HEK293 (cell line): Measurements from ENCODE around the gene TRPC4AP.

Experiments
- CTCF ChIA-PET: fragments of 350-600 bp; formaldehyde crosslinking; extraction: SDS; loops from one replicate; lab custom pipeline; 2021; ENCODE audit warnings: antibody characterized with exemption; lab: Yijun Ruan, JAX
- POLR2A ChIA-PET: fragments of 300-600 bp; formaldehyde crosslinking; extraction: SDS; loops from one replicate; lab custom pipeline; 2020; ENCODE audit warnings: antibody characterized with exemption, inconsistent platforms; lab: Yijun Ruan, JAX
- H3K27ac ChIP-seq: fragments of 200-500 bp; sonication (Bioruptor generic); 2 replicates; pipeline ENCODE4 v1.5.1; 2014; ENCODE audit warnings: low read depth, low read length, control low read depth, inconsistent platforms; ENCODE audit errors: extremely low read depth
- H3K36me3 ChIP-seq, 2 experiments: fragments of 200-500 bp in 1 of 2; sonication (Bioruptor generic) in 1 of 2; 1 replicate in 1 of 2; 2 replicates in 1 of 2; pipeline ENCODE4 v1.5.1; 2014 to 2017; ENCODE audit warnings: inconsistent platforms in 2 of 2, low read length in 2 of 2; ENCODE audit not compliant: control insufficient read depth in 2 of 2, insufficient read depth in 1 of 2
- H3K4me1 ChIP-seq: fragments of 200-500 bp; sonication (Bioruptor generic); 2 replicates; pipeline ENCODE4 v1.5.1; 2014; ENCODE audit warnings: mild to moderate bottlenecking, low read length, inconsistent platforms; ENCODE audit not compliant: control insufficient read depth, insufficient read depth
- H3K4me3 ChIP-seq: 2 replicates; pipeline ENCODE4 v1.5.1; 2011; ENCODE audit warnings: low read depth, mild to moderate bottlenecking, control low read depth, low read length, moderate library complexity
- H3K9me3 ChIP-seq: fragments of 200-500 bp; sonication (Bioruptor generic); 2 replicates; pipeline ENCODE4 v1.5.1; 2014; ENCODE audit warnings: low read depth, low read length, inconsistent platforms; ENCODE audit not compliant: control insufficient read depth, insufficient read depth
- PRDM2 ChIP-seq: fragments of 450-650 bp; formaldehyde crosslinking; IDR thresholded peaks from 2 replicates; pipeline ENCODE4 v1.5.1; 2016; ENCODE audit warnings: missing biosample characterization, missing genetic modification characterization, borderline replicate concordance
- RBAK ChIP-seq: fragments of 450-650 bp; formaldehyde crosslinking; IDR thresholded peaks from 2 replicates; pipeline ENCODE4 v1.5.1; 2016; ENCODE audit warnings: missing biosample characterization, missing genetic modification characterization
- SCRT2 ChIP-seq: fragments of 450-650 bp; formaldehyde crosslinking; IDR thresholded peaks from 2 replicates; pipeline ENCODE4 v1.5.1; 2016; ENCODE audit warnings: missing biosample characterization, missing genetic modification characterization
- SP2 ChIP-seq: fragments of 450-650 bp; formaldehyde crosslinking; IDR thresholded peaks from 2 replicates; pipeline ENCODE4 v1.5.1; 2016; ENCODE audit warnings: missing biosample characterization, missing genetic modification characterization
- WT1 ChIP-seq: fragments of 450-650 bp; formaldehyde crosslinking; IDR thresholded peaks from 2 replicates; pipeline ENCODE4 v1.5.1; 2016; ENCODE audit warnings: missing biosample characterization, missing genetic modification characterization
- ZBTB49 ChIP-seq: fragments of 450-650 bp; formaldehyde crosslinking; IDR thresholded peaks from 2 replicates; pipeline ENCODE4 v1.5.1; 2016; ENCODE audit warnings: missing biosample characterization, missing genetic modification characterization, low read depth
- ZBTB8A ChIP-seq: fragments of 450-650 bp; formaldehyde crosslinking; IDR thresholded peaks from 2 replicates; pipeline ENCODE4 v1.5.1; 2016; ENCODE audit warnings: missing biosample characterization, missing genetic modification characterization
- ZNF549 ChIP-seq: fragments of 450-650 bp; IDR thresholded peaks from 2 replicates; pipeline ENCODE4 v1.5.1; 2018; ENCODE audit warnings: missing biosample characterization, missing genetic modification characterization, mild to moderate bottlenecking, inconsistent platforms, moderate library complexity
- ZNF596 ChIP-seq: fragments of 450-650 bp; IDR thresholded peaks from 2 replicates; pipeline ENCODE4 v1.5.0; 2018; ENCODE audit warnings: missing biosample characterization, mild to moderate bottlenecking, missing genetic modification characterization, moderate library complexity
- ZNF624 ChIP-seq: fragments of 450-650 bp; formaldehyde crosslinking; IDR thresholded peaks from 2 replicates; pipeline ENCODE4 v1.5.1; 2017; ENCODE audit warnings: missing biosample characterization, missing genetic modification characterization
- ZSCAN23 ChIP-seq: fragments of 450-650 bp; formaldehyde crosslinking; IDR thresholded peaks from 2 replicates; pipeline ENCODE4 v1.5.1; 2016; ENCODE audit warnings: missing biosample characterization, missing genetic modification characterization

The TRPC4AP gene

DNA sequence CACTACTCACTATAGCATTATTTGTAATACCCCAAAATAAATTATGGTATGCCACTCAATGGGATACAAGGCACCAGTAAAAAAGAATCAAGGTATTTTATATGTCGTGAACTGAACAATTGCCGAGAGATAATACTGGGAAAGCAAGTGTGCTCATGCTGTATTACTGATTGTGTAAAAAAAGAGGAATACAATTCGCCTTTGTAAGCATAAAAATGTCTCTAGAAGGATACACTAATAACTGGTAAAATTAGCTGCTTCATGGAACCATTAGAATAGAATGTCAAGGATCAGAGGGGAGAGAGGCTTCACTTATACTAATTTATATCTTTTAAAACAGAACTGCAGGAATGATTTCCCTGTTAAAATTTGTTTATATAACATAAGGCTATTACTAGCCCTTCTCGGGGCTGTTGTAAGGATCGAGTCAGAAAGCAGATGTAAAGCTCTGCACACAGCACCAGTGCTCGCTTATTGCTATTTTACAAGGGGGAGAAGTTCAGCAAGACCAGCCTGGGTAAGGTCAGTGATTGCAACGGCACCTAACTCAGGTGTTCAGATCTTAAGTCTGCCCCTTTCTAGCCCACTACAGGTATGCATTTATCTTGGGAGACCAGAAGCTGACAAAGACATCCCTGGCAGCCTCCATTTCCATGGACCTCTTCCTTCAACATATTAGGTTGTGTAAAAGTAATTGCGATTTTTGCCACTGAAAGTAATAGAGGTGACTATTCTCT is 75.3 kb downstream of the TRPC4AP start:
- no peaks in the 10 kb centered on the region; the same call in 1 of the 2 replicates for H3K4me1 ChIP-seq
- H3K27ac ChIP-seq = no peak overlapping the region
- no peaks in the 10 kb centered on the region for H3K9me3 ChIP-seq
- ChIA-PET CTCF (interaction anchor here (0.6 kb wide), 1 partner anchor 74 kb away, joined by 3 read pairs; no protein-coding TSS in a partner anchor), POLR2A (no interaction called here)
- H3K4me3 ChIP-seq = no peak overlapping the region
- TF ChIP-seq SP2 (tag by site-specific recombination) (no peak), WT1 (tag by site-specific recombination) (no peak), ZNF624 (tag by site-specific recombination) (no peak)
- H3K36me3 ChIP-seq = peaks cover 4 to 76% of the 10 kb centered on the region in 2 experiments; a peak in 2 of 3 replicates

DNA sequence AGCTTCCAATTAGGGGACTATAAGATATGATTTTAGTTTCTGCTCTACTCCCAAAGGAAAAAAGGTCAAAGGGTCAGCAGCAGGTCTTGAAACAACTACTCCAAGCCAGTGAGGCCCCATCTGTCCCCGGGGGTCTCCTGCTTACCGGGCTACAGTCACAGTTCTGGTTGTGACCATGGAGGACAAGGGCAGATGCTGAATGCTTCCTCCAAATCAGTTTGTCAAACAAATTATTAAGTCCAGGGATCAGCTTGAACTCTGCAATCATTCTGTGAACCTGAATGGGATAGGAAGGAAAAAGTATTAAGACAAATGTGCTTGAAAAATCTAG is 76.8 kb downstream of the TRPC4AP start:
- Histone ChIP-seq H3K4me3 (no peak overlapping the region), H3K27ac (no peak overlapping the region), H3K36me3 (peaks cover 4 to 76% of the 10 kb centered on the region in 2 experiments; a peak in 2 of 3 replicates), H3K9me3 (no peaks in the 10 kb centered on the region), H3K4me1 (no peaks in the 10 kb centered on the region; the same call in 1 of the 2 replicates)
- ChIA-PET CTCF (interaction anchor here (1.1 kb wide), 1 partner anchor 142 kb away, joined by 3 read pairs; no protein-coding TSS in a partner anchor), POLR2A (no interaction called here)
- TF ChIP-seq ZSCAN23 (tag by site-specific recombination) (no peak), PRDM2 (no peak), SCRT2 (tag by site-specific recombination) (no peak), ZNF549 (tag by site-specific recombination) (no peak)

DNA sequence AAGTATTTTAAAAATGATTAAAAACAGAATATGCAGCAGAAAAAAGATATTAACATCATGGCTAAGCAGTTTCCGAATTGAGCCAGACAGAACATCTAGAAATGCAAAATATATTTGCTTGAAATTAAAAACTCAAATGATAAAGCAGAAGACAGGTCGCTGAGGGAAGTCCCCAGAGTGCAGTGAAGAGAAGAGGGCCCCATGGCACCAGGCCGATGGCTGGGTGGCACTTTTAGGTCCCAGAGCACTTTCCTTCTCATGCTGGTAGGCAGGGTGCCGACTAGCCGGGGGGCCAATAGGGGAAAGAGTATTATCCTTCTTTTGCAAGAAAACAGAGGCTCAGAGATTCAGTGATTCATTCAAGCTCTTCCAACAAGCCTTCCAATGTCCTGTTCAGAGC is 78.1 kb downstream of the TRPC4AP start:
- ChIA-PET CTCF (interaction anchor here (0.5 to 1.1 kb wide), 2 partner anchors 141 to 203 kb away, joined by 3 read pairs; no protein-coding TSS in a partner anchor), POLR2A (no interaction called here)
- H3K4me3 ChIP-seq = no peak overlapping the region
- H3K27ac ChIP-seq = no peak overlapping the region
- peaks cover 4 to 75% of the 10 kb centered on the region in 2 experiments; a peak in 2 of 3 replicates for H3K36me3 ChIP-seq
- TF ChIP-seq ZBTB8A (tag by site-specific recombination) = no peak
- no peak for TF ChIP-seq ZNF596 (tag by site-specific recombination)
- no peak for TF ChIP-seq ZBTB49
- no peak for TF ChIP-seq RBAK (tag by site-specific recombination)
- H3K4me1 ChIP-seq = no peaks in the 10 kb centered on the region; the same call in 1 of the 2 replicates
- H3K9me3 ChIP-seq = no peaks in the 10 kb centered on the region
